Measurements from ENCODE around the gene CSRNP3.
"Not testable (repeated sequence)": the region's sequence is repeated elsewhere in the genome, so short reads cannot be mapped to it uniquely, and the experiment has no call there.

The CSRNP3 gene

GRCh38 chr2:165637396-165637795 lies 167.9 kb downstream of the CSRNP3 start:
- DNase-seq, result no peak

- no peak for DNase-seq
These were observed 170.0 kb downstream of the CSRNP3 start for GRCh38 chr2:165639504-165639903.

GRCh38 chr2:165640247-165640929 lies 170.9 kb downstream of the CSRNP3 start:
- DNase-seq, result no peak

- DNase-seq, result no peak
These were observed 176.7 kb downstream of the CSRNP3 start for GRCh38 chr2:165645930-165646831.

GRCh38 chr2:165647409-165647808 lies 177.9 kb downstream of the CSRNP3 start:
- DNase-seq, result no peak

- DNase-seq, result no peak
These were observed 179.3 kb downstream of the CSRNP3 start for GRCh38 chr2:165648801-165649200.

GRCh38 chr2:165651233-165651632 lies 181.7 kb downstream of the CSRNP3 start:
- no peak for DNase-seq

- DNase-seq, result no peak
These were observed 186.2 kb downstream of the CSRNP3 start for GRCh38 chr2:165655661-165656060.

- DNase-seq, result no peak
These were observed 190.9 kb downstream of the CSRNP3 start for GRCh38 chr2:165660361-165660760.

GRCh38 chr2:165662720-165663119 lies 193.2 kb downstream of the CSRNP3 start:
- DNase-seq, result no peak

- no peak for DNase-seq
These were observed 196.1 kb downstream of the CSRNP3 start for GRCh38 chr2:165665614-165666013.

- DNase-seq, result not testable (repeated sequence)
These were observed 196.6 kb downstream of the CSRNP3 start for GRCh38 chr2:165666073-165666472.

- DNase-seq, result no peak
These were observed 197.1 kb downstream of the CSRNP3 start for GRCh38 chr2:165666605-165667004.

GRCh38 chr2:165667375-165667774 lies 197.9 kb downstream of the CSRNP3 start:
- no peak for DNase-seq

GRCh38 chr2:165674780-165675179 lies 205.3 kb downstream of the CSRNP3 start:
- no peak for DNase-seq

- DNase-seq, result no peak
These were observed 206.1 kb downstream of the CSRNP3 start for GRCh38 chr2:165675551-165675968.

- DNase-seq, result no peak
These were observed 209.4 kb downstream of the CSRNP3 start for GRCh38 chr2:165678882-165679281.

GRCh38 chr2:165679621-165680020 lies 210.1 kb downstream of the CSRNP3 start:
- no peak for DNase-seq

- DNase-seq, result no peak
These were observed 212.3 kb downstream of the CSRNP3 start for GRCh38 chr2:165681841-165682240.

GRCh38 chr2:165682546-165682945 lies 213.0 kb downstream of the CSRNP3 start:
- no peak for DNase-seq

GRCh38 chr2:165686800-165687199 lies 217.3 kb downstream of the CSRNP3 start:
- no peak for DNase-seq

- no peak for DNase-seq
These were observed 218.0 kb downstream of the CSRNP3 start for GRCh38 chr2:165687426-165688002.

GRCh38 chr2:165691615-165692014 lies 222.1 kb downstream of the CSRNP3 start:
- DNase-seq, result no peak

GRCh38 chr2:165692906-165693305 lies 223.4 kb downstream of the CSRNP3 start:
- DNase-seq, result no peak

Data from activated CD8-positive, alpha-beta memory T cell treated with anti-CD3 and anti-CD28 coated beads, Interleukin-2, amount 50 U/mL, for 4 hours (primary cell).